ENCODE results near the gene TMPRSS11F. TPM values are rescaled to one million over a fixed set of nuclear protein-coding genes. Genes with fewer than 3 reads are reported as not detected.

The TMPRSS11F gene
- total RNA-seq, 1 donor from 2014 or later: not detected

- no peak for TF ChIP-seq CTCF (IDR thresholded peaks at IDR 0.05)
- Mint-ChIP-seq H3K27ac (ENCODE audit: unreplicated experiment) (no peak overlapping the region), H3K27me3 (ENCODE audit: low read depth) (peaks cover 11% of the 10 kb centered on the region), H3K4me1 (ENCODE audit: low read depth) (no peaks in the 10 kb centered on the region), H3K9me3 (ENCODE audit: low read depth) (no peaks in the 10 kb centered on the region), H3K36me3 (ENCODE audit: low read depth) (no peaks in the 10 kb centered on the region), H3K4me3 (ENCODE audit: unreplicated experiment) (no peak overlapping the region)
- DNase-seq (ENCODE audit: low spot score): no peak
Observed at GRCh38 chr4:68011684-68012083, 118.0 kb downstream of the TMPRSS11F start.

Other genes with a start within 250 kb of the TMPRSS11F start
- not detected in 3 replicates for gene TMPRSS11D, start 245.9 kb downstream of the TMPRSS11F start, total RNA-seq
- not detected in 3 replicates for gene TMPRSS11A, start 166.4 kb downstream of the TMPRSS11F start, total RNA-seq
- gene TMPRSS11B, start 115.8 kb upstream of the TMPRSS11F start, total RNA-seq: not detected in 3 replicates
- 53.9 to 54.8 TPM (median 54.1 TPM) in 3 replicates for gene YTHDC1, start 220.2 kb upstream of the TMPRSS11F start, total RNA-seq